NB4 (cell line): ENCODE measurements around the gene ALX4.

Source experiments
- DNase-seq: peaks from one replicate; pipeline ENCODE4 v3.0.0; 2010; ENCODE audit warnings: low read depth
- H3K4me3 ChIP-seq: one replicate; pipeline ENCODE4 v1.5.1; 2011; ENCODE audit warnings: mild to moderate bottlenecking, low read depth, low read length, moderate library complexity
- MYC ChIP-seq: IDR thresholded peaks from 2 replicates; pipeline ENCODE4 v1.6.1; 2011; ENCODE audit warnings: low read depth, low read length
- POLR2A ChIP-seq: IDR thresholded peaks from 2 replicates; pipeline ENCODE4 v1.6.1; 2011; ENCODE audit warnings: mild to moderate bottlenecking; ENCODE audit not compliant: insufficient read length; ENCODE audit errors: extremely low read depth
- TF ChIP-seq, protein P1 (sequence below): IDR thresholded peaks from one replicate; pipeline ENCODE4 v1.5.1; 2012; ENCODE audit warnings: low read depth, low read length
- TF ChIP-seq, protein P2 (sequence below): IDR thresholded peaks from 2 replicates; pipeline ENCODE4 v1.6.1; 2011; ENCODE audit warnings: low read depth, low read length

Gene ALX4

DNA sequence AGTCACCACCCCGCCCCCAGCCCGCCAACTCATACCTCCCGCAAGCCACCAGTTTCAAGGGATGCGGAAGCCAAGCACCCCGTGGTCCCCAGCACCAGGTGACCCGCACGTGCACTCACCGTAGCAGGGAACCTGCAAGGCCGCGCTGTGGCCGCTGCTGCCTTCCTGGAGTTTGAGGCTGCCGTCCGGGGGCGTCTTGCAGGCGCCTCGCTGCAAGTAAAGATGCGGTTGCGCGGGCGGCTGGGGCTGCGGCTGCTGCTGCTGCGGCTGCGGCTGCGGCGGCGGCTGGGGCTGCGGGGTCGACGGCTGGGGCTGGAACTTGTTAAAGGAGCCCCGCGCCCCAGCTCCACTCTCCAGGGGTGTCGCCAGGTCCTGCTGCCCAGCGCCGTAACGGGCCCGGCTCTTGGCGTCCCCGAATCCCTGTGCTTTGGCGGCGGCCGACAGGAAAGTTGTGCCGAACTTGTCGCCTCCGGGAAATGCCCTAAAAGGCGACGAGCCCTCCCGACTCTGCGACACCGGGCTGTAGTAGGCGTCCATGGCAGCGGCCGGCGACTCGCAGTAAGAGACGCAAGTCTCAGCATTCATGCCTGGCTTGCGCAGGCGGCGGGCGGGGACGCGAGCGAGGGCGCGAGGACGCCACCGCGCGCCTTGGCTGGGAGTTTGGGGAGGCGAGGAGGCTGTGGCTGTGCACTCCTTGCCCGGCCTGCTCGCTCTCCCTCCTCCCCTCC, at the start of gene ALX4:
Gene ALX4 (minus strand): TSS at position 662 of the 728 bp plus-strand sequence. CDS start 77 bp downstream, at position 585.
- DNase-seq: peak; percentile 71
- no peak for TF ChIP-seq MYC
- TF ChIP-seq, protein P1, sequence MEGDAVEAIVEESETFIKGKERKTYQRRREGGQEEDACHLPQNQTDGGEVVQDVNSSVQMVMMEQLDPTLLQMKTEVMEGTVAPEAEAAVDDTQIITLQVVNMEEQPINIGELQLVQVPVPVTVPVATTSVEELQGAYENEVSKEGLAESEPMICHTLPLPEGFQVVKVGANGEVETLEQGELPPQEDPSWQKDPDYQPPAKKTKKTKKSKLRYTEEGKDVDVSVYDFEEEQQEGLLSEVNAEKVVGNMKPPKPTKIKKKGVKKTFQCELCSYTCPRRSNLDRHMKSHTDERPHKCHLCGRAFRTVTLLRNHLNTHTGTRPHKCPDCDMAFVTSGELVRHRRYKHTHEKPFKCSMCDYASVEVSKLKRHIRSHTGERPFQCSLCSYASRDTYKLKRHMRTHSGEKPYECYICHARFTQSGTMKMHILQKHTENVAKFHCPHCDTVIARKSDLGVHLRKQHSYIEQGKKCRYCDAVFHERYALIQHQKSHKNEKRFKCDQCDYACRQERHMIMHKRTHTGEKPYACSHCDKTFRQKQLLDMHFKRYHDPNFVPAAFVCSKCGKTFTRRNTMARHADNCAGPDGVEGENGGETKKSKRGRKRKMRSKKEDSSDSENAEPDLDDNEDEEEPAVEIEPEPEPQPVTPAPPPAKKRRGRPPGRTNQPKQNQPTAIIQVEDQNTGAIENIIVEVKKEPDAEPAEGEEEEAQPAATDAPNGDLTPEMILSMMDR: no peak
- TF ChIP-seq, protein P2, sequence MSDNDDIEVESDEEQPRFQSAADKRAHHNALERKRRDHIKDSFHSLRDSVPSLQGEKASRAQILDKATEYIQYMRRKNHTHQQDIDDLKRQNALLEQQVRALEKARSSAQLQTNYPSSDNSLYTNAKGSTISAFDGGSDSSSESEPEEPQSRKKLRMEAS: no peak
- TF ChIP-seq POLR2A: no peak
- peak within 1 kb of the TSS; percentile 11 for H3K4me3 ChIP-seq

DNA sequence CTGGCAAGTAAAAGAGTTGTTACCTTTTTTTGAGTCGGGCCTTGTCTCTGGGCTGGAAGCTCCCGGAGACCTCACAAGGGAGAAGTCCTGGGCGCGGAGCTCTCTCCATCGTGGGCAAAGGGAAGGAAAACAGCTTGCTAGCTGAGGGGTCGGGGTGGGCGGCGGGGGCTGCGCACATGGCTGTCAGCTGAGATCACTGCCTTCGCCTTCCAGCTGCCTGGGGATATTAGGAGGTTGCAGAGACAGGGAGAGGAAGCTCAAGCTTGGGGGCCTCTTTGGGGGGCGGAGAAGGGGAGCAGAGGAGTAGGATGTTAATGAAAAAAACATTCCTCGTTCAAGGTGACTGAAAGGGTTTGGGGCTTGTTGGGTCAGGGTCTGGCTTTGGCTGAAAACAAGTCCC, 49.2 kb upstream of the ALX4 start:
- no peak overlapping the region for H3K4me3 ChIP-seq
- DNase-seq: no peak
- TF ChIP-seq, protein P1: no peak
- TF ChIP-seq MYC (no peak), POLR2A (no peak)
- TF ChIP-seq, protein P2: no peak

DNA sequence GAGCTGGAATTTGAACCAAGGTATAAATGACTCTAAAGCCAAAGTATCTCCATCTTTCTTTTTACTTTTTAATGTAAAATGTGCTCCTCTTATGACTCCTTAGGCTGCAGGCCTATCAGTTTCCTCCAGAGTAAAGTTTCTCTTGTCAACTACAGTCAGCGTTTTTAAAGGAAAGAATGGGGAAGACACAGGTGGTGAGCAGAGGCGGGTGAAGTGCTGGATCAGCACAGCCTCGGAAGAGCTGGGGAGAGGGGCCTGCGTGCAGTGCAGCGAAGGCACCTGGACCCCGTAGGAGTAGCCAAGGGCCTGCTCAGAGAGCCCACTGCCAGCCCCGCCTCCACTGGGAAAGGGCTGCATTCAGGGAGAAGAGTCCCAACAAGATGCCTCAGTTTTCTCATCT, 48.8 kb upstream of the ALX4 start:
- TF ChIP-seq, protein P2: no peak
- DNase-seq: no peak
- no peak overlapping the region for H3K4me3 ChIP-seq

DNA sequence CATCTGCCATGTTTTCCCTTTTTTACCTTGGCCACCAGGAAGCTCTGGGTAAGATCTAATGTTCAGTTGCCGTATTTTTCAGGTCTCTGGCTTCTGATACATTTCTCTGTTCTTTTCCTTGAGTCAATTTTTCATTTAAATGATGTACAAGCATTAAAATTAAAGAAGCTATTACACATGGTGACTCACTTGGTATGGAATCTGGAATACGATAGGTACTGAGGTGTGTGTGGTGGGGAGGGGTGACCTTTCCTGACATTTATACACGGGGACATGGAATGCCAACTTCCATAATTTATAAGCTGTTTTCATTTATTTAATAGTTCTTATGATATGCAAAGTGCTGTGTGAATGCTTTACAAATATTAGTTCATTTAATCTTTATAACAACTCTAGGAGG, 47.8 kb upstream of the ALX4 start:
- TF ChIP-seq MYC: no peak
- TF ChIP-seq POLR2A: no peak
- TF ChIP-seq, protein P1: no peak
- no peak overlapping the region for H3K4me3 ChIP-seq
- no peak for DNase-seq

DNA sequence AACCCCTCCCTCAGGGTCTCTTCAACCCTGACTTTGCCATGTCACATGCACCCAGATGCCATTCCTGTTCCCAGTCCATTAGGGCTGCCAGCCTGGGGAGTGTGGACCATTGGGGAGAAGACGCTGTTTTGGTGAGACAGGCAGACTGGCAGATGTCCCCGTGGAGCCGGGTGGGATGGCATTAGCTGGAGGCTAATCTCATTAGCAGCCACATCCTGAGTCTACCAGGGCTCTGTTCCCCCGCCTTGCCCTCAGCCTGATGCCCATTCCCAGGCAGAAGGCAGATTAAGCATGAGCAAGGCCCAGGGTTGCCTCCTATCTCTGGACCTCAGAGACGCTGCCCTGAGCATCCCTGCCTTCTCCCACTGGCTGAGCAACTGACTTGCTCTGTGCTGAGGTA, 46.4 kb upstream of the ALX4 start:
- no peak for DNase-seq
- no peak overlapping the region for H3K4me3 ChIP-seq
- TF ChIP-seq MYC (no peak), POLR2A (no peak)
- TF ChIP-seq, protein P1: no peak
- TF ChIP-seq, protein P2: no peak

DNA sequence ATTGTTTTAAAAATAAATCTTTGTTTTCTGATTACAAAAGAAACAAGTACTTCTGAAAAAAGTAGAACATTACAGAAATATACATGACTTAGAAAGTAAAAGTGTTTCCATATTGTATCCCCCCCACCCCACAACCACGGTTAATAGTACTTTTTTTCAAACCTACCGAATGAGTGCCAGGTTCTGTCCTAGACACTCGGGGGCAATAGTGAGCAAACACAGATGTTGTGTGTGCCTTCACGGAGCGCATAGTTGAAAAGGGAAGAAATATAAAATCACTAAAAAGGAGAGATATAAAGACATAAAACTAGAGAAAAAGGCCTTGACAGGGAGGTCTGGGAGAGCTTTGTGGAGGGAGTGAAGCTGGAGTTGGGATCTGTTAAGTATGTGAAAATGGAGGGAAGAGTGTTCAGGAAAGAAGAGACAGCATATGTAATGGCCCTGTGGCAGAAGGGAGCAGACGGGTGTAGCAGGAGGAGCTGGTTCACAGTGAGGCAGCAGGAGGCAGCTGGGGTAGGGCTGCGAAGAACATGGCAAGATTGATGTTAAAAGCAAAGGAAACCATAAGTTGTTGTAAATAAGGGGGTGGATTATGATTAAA, 42.1 kb upstream of the ALX4 start:
- TF ChIP-seq, protein P2: no peak
- TF ChIP-seq, protein P1: peak; percentile 47
- no peak overlapping the region for H3K4me3 ChIP-seq
- DNase-seq: peak; percentile 25
